Progenitor cell of endocrine pancreas (in vitro differentiated cells): ENCODE measurements around the gene ABCC2. TPM values are rescaled to one million over a fixed set of nuclear protein-coding genes. Genes with fewer than 3 reads are reported as not detected.

ENCODE experiments used
- DNase-seq: peaks from one replicate; pipeline ENCODE4 v3.0.0; 2021; ENCODE audit warnings: low spot score; ENCODE audit not compliant: unreplicated experiment
- H3K27ac Mint-ChIP-seq: 2 replicates; pipeline ENCODE4 v1.8.0; 2021; ENCODE audit warnings: mild to moderate bottlenecking, moderate library complexity, mixed read lengths
- H3K27me3 Mint-ChIP-seq: 2 replicates; pipeline ENCODE4 v1.8.0; 2021; ENCODE audit warnings: mixed read lengths
- H3K36me3 Mint-ChIP-seq: 2 replicates; pipeline ENCODE4 v1.8.0; 2022; ENCODE audit warnings: mixed read lengths; ENCODE audit not compliant: insufficient read depth
- H3K4me1 Mint-ChIP-seq: 2 replicates; pipeline ENCODE4 v1.8.0; 2021; ENCODE audit warnings: low read depth, mixed read lengths
- H3K4me3 Mint-ChIP-seq: 2 replicates; pipeline ENCODE4 v1.8.0; 2021; ENCODE audit warnings: low read depth, mild to moderate bottlenecking, moderate library complexity, mixed read lengths
- H3K9me3 Mint-ChIP-seq: 2 replicates; pipeline ENCODE4 v1.8.0; 2021; ENCODE audit warnings: low read depth, mixed read lengths
- total RNA-seq: library from RNA; stranded (reverse); gene quantifications from 2 replicates; pipeline ENCODE4 v1.2.1, GENCODE V29; 2021
- TF ChIP-seq, protein P1 (sequence below): fragments of 200-600 bp; sonication (generic); IDR thresholded peaks from one replicate; pipeline ENCODE4 v1.5.0; 2021; ENCODE audit warnings: antibody characterized with exemption, mild to moderate bottlenecking; ENCODE audit not compliant: unreplicated experiment

Gene ABCC2
- total RNA-seq, 1 donor from 2014 or later: 0.89 TPM

DNA sequence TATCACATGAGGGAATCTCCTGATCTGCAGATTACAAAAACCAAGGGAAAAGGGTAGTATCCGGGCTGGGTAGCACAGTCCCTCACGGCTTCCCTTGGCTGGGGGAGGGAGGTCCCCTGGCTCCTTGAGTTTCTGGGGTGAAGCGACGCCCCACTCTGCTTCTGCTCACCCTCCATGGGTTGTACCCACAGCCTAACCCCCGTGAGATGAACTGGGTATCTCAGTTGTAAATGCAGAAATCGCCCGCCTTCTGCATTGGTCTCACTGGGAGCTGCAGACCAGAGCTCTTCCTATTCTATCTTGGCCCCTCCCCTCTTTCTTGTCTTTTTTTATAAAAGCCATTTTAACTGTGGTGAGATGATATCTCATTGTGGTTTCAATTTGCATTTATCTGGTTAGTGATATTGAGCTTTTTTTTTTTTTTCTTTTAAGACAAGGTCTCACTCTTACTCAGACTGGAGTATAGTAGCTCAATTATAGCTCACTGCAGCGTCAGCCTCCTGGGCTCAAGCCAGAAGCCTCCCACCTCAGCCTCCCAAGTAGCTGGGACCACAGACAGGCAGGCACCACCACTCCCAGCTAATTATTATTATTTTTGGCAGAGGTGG is 87.8 kb downstream of the ABCC2 start:
- peaks cover 14% of the 10 kb centered on the region for H3K4me1 Mint-ChIP-seq
- H3K27ac Mint-ChIP-seq: no peak overlapping the region
- H3K4me3 Mint-ChIP-seq: no peak overlapping the region
- no peak for DNase-seq
- TF ChIP-seq, protein P1, sequence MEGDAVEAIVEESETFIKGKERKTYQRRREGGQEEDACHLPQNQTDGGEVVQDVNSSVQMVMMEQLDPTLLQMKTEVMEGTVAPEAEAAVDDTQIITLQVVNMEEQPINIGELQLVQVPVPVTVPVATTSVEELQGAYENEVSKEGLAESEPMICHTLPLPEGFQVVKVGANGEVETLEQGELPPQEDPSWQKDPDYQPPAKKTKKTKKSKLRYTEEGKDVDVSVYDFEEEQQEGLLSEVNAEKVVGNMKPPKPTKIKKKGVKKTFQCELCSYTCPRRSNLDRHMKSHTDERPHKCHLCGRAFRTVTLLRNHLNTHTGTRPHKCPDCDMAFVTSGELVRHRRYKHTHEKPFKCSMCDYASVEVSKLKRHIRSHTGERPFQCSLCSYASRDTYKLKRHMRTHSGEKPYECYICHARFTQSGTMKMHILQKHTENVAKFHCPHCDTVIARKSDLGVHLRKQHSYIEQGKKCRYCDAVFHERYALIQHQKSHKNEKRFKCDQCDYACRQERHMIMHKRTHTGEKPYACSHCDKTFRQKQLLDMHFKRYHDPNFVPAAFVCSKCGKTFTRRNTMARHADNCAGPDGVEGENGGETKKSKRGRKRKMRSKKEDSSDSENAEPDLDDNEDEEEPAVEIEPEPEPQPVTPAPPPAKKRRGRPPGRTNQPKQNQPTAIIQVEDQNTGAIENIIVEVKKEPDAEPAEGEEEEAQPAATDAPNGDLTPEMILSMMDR: no peak
- H3K9me3 Mint-ChIP-seq: peaks cover 19% of the 10 kb centered on the region
- H3K36me3 Mint-ChIP-seq: peaks cover 9% of the 10 kb centered on the region
- H3K27me3 Mint-ChIP-seq: no peaks in the 10 kb centered on the region

DNA sequence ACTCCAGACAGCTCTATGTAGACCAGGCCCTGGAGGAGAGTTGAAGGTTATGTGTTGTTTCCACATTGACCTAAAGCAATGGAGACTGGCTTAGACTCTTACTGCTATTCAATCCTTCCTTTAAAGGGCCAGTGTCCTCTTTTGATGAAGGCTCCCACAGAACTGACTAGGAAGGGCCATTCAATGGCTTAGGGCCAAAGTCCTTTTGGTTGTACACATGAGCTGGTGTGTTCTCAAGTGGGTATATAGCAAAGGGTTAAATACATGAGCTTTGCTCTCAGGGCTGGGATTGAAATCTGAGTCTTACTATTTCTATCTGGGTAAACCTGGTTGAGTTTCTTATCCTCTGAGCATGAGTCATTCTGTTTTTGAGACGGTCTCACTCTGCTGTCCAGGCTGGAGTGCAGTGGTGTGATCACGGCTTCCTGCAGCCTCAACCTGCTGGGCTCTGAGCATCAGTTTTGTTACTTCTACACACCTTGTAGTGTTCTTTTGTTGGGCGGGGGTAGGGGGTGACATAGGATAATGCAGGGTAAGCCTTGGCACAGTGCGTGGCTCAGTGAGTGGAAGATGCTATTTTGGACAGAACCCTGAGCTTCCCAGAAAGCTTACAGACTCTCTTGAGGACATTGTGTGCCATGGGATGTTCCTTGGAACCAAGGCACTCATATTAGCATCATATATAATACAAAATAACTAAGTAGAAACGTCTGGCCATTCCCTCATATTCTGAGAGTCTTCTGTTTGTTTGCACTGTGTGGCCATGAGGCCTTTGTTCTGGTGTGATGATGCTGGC is 90.1 kb downstream of the ABCC2 start:
- Mint-ChIP-seq H3K9me3 (no peaks in the 10 kb centered on the region), H3K4me1 (peaks cover 14% of the 10 kb centered on the region), H3K27me3 (no peaks in the 10 kb centered on the region), H3K36me3 (peaks cover 25% of the 10 kb centered on the region), H3K4me3 (no peak overlapping the region), H3K27ac (no peak overlapping the region)
- no peak for DNase-seq
- TF ChIP-seq, protein P1: no peak

DNA sequence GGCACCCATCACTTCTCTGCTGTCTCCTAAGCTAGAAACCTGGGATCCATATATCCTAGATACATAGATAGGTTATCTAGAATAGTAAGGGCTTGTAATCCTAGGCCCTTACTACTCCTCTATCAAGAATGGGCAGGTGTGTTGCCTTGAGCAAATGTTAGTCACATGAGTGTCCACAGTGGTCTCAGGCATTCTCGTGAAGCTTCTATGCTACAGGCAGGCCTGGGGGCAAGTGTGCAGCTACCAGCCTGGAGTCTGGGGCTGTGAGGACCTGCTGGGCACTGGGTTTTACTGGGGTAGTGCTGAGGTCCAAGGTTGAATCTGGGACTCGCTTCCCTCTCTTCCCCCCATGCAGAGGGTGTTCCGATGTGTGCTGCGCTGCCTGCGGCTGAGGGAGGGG is 91.4 kb downstream of the ABCC2 start:
- Mint-ChIP-seq H3K27ac (no peak overlapping the region), H3K9me3 (no peaks in the 10 kb centered on the region)

DNA sequence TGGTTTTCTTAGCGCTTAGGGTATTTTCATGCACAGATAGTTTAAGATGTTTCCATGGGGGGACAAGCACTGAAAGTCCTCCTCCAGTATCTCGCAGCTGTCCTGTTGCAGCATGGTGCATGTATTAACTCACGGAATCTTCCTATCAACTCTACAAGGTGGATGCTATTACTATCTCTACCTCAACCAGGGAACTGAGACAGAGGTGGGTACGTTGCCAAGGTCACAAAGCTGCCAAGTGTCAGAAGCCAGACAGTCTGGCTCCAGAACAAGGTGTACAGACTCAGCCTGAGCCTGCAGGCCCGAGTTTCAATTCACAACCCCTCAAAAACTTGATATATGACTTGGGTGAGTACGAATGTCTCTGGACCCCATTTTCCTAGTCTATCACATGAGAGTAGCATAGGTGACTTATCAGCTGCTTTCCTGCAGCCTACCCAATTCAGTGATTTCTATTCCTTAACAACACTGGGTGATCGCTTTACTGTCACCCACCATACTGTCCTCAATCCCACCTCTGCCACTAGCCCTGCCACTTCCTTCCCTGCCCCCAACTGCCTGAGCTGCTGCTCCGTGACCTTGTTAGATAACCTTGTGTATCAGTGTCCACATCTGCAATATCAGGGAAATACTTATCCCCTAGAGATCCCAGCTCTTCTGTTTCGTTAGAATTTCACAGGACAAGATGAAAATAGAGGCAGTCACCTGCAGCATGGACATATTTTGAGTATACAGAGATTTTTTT is 92.1 kb downstream of the ABCC2 start:
- Mint-ChIP-seq H3K36me3 (peaks cover 36% of the 10 kb centered on the region), H3K9me3 (no peaks in the 10 kb centered on the region), H3K27ac (no peak overlapping the region), H3K27me3 (no peaks in the 10 kb centered on the region), H3K4me3 (no peak overlapping the region), H3K4me1 (peaks cover 9% of the 10 kb centered on the region)
- TF ChIP-seq, protein P1: no peak
- DNase-seq: no peak

More for the DNA sequence above, 91.4 kb downstream of the ABCC2 start:
- peaks cover 12% of the 10 kb centered on the region for H3K4me1 Mint-ChIP-seq
- peaks cover 34% of the 10 kb centered on the region for H3K36me3 Mint-ChIP-seq
- no peaks in the 10 kb centered on the region for H3K27me3 Mint-ChIP-seq
- TF ChIP-seq, protein P1: no peak
- no peak for DNase-seq
- no peak overlapping the region for H3K4me3 Mint-ChIP-seq

DNA sequence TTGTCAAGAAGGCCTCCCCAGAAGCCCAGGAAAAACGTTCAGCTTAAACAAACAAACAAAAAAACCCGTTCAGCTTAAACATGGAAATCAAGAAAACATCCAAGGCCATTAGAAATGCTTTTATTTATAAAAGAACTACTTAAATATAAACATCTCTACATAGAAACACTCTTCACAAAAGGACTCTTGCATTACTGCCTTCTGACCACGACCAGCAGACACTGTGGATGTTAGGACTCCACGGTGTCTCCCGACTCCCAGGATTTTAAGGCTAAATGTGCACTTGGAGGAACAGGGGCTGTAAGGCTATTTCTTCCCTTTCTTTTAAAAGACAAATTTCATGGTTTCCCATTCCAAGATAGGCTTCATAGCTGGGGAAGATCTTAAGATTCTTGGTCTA is 93.0 kb downstream of the ABCC2 start:
- H3K9me3 Mint-ChIP-seq: no peaks in the 10 kb centered on the region
- peaks cover 9% of the 10 kb centered on the region for H3K4me1 Mint-ChIP-seq
- no peak overlapping the region for H3K27ac Mint-ChIP-seq
- H3K36me3 Mint-ChIP-seq: peaks cover 45% of the 10 kb centered on the region
- no peak for DNase-seq
- H3K27me3 Mint-ChIP-seq: no peaks in the 10 kb centered on the region
- H3K4me3 Mint-ChIP-seq: no peak overlapping the region
- TF ChIP-seq, protein P1: no peak
